NCI-H526 treated with DMSO at 0.1 percent for 48 hours (cell line): Measurements from ENCODE around the gene ARHGEF2.

Experiments used
- DNase-seq: peaks from one replicate; lab custom pipeline; 2025; lab: John Stamatoyannopoulos, UW

The ARHGEF2 gene

DNA sequence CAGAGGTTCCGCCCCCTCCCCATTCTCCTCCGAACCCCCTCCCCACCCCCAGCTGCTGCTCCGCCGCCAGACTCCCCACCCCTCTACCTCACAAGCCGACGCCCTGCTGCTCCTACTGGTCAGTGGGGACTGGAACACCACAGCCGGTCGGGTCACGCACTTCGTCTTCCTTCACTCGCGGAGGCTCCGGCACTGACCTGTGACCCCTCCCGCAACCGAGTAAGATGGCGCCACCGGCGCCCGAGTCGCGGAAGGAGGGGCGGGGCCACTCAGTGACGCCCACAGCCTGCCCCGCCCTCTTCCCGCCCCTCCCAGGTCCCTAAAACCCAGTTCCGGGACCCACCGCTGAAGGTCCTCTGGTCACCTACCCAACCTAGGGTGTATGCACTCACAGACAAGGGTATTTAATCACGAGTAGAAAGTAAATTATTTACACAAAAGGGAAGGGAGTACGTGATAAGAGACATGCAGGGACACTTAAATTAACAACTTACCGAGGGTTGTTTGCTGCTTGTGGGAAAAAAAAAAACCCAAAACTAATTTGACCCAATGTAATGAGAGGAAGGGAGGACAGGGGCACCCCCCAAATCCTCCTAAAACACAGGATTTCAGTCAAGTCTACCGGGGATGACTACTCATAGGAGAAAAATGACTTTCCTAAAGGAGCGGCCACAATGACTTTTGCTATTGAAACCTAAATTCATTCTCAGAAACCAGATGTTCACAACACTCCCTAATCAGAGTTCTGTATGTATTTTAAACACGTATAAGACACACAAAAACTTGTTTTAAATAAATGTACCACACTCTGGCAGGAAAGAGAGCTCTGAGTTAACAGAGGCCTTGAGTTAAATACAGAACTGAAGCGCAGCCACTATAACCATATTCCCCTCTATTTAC, 66.9 kb downstream of the ARHGEF2 start, which contains the start of gene RIT1:
Gene RIT1, minus strand, starts transcription at position 194 of the 900 bp plus-strand sequence. CDS start 588 bp downstream, outside the sequence.
- DNase-seq = peak; percentile 81

GRCh38 chr1:155910621-155911121, 67.7 kb downstream of the ARHGEF2 start:
- DNase-seq = peak; percentile 54

DNA sequence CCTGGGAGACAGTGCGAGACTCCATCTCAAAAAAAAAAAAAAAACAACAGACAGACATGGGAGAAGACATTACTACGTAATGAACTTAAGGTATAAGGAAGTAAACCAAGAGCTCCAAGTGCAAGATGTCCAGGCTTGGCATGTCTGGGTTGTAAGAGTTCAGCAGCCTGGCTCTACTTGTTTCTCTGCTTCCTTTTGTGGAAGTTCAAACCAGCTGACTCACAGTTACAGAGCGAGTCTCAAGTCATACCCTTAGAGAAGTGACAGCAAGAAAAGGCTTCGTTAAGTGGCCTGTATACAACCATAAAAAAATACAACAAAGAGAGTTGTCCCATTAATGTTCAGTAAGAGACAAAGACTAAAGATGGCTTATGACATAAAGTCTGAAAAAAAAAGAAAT, 68.5 kb downstream of the ARHGEF2 start:
- DNase-seq = no peak

- DNase-seq = no peak
These were observed 74.1 kb downstream of the ARHGEF2 start for GRCh38 chr1:155904261-155904660.

GRCh38 chr1:155900161-155900560, 78.2 kb downstream of the ARHGEF2 start:
- no peak for DNase-seq

- DNase-seq = no peak
These were observed 78.7 kb downstream of the ARHGEF2 start for GRCh38 chr1:155899683-155900082.

GRCh38 chr1:155898888-155899287, 79.5 kb downstream of the ARHGEF2 start:
- no peak for DNase-seq

GRCh38 chr1:155897746-155898145, 80.6 kb downstream of the ARHGEF2 start:
- no peak for DNase-seq
